Measurements from ENCODE around the gene RBM4B.

The RBM4B gene

DNA sequence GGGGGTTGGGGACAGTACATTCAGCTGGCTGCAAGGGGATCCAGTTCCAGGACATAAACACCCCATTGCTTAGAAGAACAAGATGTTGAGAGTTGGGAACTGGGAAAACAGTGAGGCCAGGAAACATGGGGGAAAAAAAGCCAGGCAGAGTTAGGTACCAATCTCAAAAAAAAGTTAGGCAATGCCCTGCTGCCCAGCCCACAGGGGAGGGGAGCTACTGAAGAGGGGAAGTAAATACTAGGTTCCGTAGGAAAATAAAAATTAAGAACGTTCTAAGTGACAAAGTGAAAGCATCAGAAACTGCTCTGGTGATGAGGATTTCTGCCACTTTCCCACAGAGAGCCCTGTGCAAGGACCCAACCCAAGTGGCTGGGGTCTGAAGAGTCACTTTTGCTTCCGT is 39.3 kb upstream of the RBM4B start:
- Histone ChIP-seq H2AK5ac (ENCODE audit: low read length, severe bottlenecking) (no peak overlapping the region), H3K27me3 (ENCODE audit: control insufficient read depth in 1 of 2, insufficient read depth in 1 of 2, low read length in 2 of 2) (peaks cover 0 to 78% of the 10 kb centered on the region in 2 experiments), H3K27ac (ENCODE audit: low read length, poor library complexity, severe bottlenecking) (no peak overlapping the region), H2BK15ac (ENCODE audit: low read depth, poor library complexity, severe bottlenecking) (no peak overlapping the region), H4K91ac (ENCODE audit: low read length) (no peak overlapping the region), H3K23ac (ENCODE audit: low read length in 2 of 2) (no peak overlapping the region), H3K9me3 (ENCODE audit: control insufficient read depth, low read length) (no peaks in the 10 kb centered on the region), H2BK12ac (ENCODE audit: low read length in 2 of 2) (no peak overlapping the region), H2AFZ (ENCODE audit: low read depth, low read length) (no peak overlapping the region), H4K8ac (ENCODE audit: low read length) (no peak overlapping the region), H2BK5ac (ENCODE audit: low read depth, low read length, poor library complexity, severe bottlenecking) (no peak overlapping the region), H3K4ac (ENCODE audit: low read depth in 1 of 2, low read length in 2 of 2) (no peak overlapping the region), H3K9ac (ENCODE audit: low read length) (no peak overlapping the region), H3K4me1 (ENCODE audit: control insufficient read depth, insufficient read depth, low read depth, low read length) (peaks cover 22% of the 10 kb centered on the region), H3K14ac (ENCODE audit: low read length in 2 of 2) (no peak overlapping the region), H3K4me3 (ENCODE audit: insufficient read depth in 1 of 2, low read depth in 1 of 2, low read length in 2 of 2) (no peak overlapping the region), H3K36me3 (ENCODE audit: control insufficient read depth in 1 of 2, insufficient read depth in 2 of 2, low read depth in 1 of 2, low read length in 2 of 2) (peaks cover 0 to 81% of the 10 kb centered on the region in 2 experiments), H3K18ac (ENCODE audit: low read depth in 1 of 2, low read length in 2 of 2) (no peak overlapping the region), H2BK120ac (ENCODE audit: low read depth, low read length) (no peak overlapping the region), H3K79me1 (replicated peaks; ENCODE audit: low read length, poor library complexity, severe bottlenecking) (peaks cover 46% of the 10 kb centered on the region), H3K4me2 (ENCODE audit: low read length, poor library complexity, severe bottlenecking) (no peak overlapping the region)
- WGBS, result 88% methylated on average over 3 of the region's 3 CpGs
- DNase-seq, result no peak

- H2BK5ac ChIP-seq (ENCODE audit: low read depth, low read length, poor library complexity, severe bottlenecking), result no peak overlapping the region
- no peak overlapping the region for H3K4ac ChIP-seq (ENCODE audit: low read depth in 1 of 2, low read length in 2 of 2)
- peak overlapping the region in 1 of 2 experiments; percentile 19 for H3K4me3 ChIP-seq (ENCODE audit: insufficient read depth in 1 of 2, low read depth in 1 of 2, low read length in 2 of 2)
- no peak overlapping the region for H3K18ac ChIP-seq (ENCODE audit: low read depth in 1 of 2, low read length in 2 of 2)
- peaks cover 41% of the 10 kb centered on the region for H3K79me1 ChIP-seq (replicated peaks; ENCODE audit: low read length, poor library complexity, severe bottlenecking)
- H3K4me1 ChIP-seq (ENCODE audit: control insufficient read depth, insufficient read depth, low read depth, low read length), result peaks cover 14% of the 10 kb centered on the region
- H2BK12ac ChIP-seq (ENCODE audit: low read length in 2 of 2), result no peak overlapping the region
- H3K9me3 ChIP-seq (ENCODE audit: control insufficient read depth, low read length), result no peaks in the 10 kb centered on the region
- WGBS, result 91% methylated on average over 19 of the region's 19 CpGs
- H3K36me3 ChIP-seq (ENCODE audit: control insufficient read depth in 1 of 2, insufficient read depth in 2 of 2, low read depth in 1 of 2, low read length in 2 of 2), result peaks cover 0 to 86% of the 10 kb centered on the region in 2 experiments
- no peak for DNase-seq
- no peak overlapping the region for H4K8ac ChIP-seq (ENCODE audit: low read length)
- H4K91ac ChIP-seq (ENCODE audit: low read length), result no peak overlapping the region
- no peak overlapping the region for H3K4me2 ChIP-seq (ENCODE audit: low read length, poor library complexity, severe bottlenecking)
- no peak overlapping the region for H2AK5ac ChIP-seq (ENCODE audit: low read length, severe bottlenecking)
- H3K27ac ChIP-seq (ENCODE audit: low read length, poor library complexity, severe bottlenecking), result no peak overlapping the region
- H2AFZ ChIP-seq (ENCODE audit: low read depth, low read length), result no peak overlapping the region
- no peak overlapping the region for H3K14ac ChIP-seq (ENCODE audit: low read length in 2 of 2)
- no peak overlapping the region for H2BK15ac ChIP-seq (ENCODE audit: low read depth, poor library complexity, severe bottlenecking)
- peaks cover 0 to 72% of the 10 kb centered on the region in 2 experiments for H3K27me3 ChIP-seq (ENCODE audit: control insufficient read depth in 1 of 2, insufficient read depth in 1 of 2, low read length in 2 of 2)
- H3K9ac ChIP-seq (ENCODE audit: low read length), result no peak overlapping the region
- H2BK120ac ChIP-seq (ENCODE audit: low read depth, low read length), result no peak overlapping the region
- H3K23ac ChIP-seq (ENCODE audit: low read length in 2 of 2), result no peak overlapping the region
Observed at GRCh38 chr11:66715346-66716085, 37.8 kb upstream of the RBM4B start.

GRCh38 chr11:66713746-66714480 is 36.2 kb upstream of the RBM4B start:
- Histone ChIP-seq H2AK5ac (ENCODE audit: low read length, severe bottlenecking) (no peak overlapping the region), H3K14ac (ENCODE audit: low read length in 2 of 2) (no peak overlapping the region), H2BK15ac (ENCODE audit: low read depth, poor library complexity, severe bottlenecking) (no peak overlapping the region), H4K8ac (ENCODE audit: low read length) (no peak overlapping the region), H3K4me1 (ENCODE audit: control insufficient read depth, insufficient read depth, low read depth, low read length) (peaks cover 4% of the 10 kb centered on the region), H3K36me3 (ENCODE audit: control insufficient read depth in 1 of 2, insufficient read depth in 2 of 2, low read depth in 1 of 2, low read length in 2 of 2) (peaks cover 0 to 82% of the 10 kb centered on the region in 2 experiments), H2BK12ac (ENCODE audit: low read length in 2 of 2) (no peak overlapping the region), H3K27me3 (ENCODE audit: control insufficient read depth in 1 of 2, insufficient read depth in 1 of 2, low read length in 2 of 2) (peaks cover 0 to 56% of the 10 kb centered on the region in 2 experiments), H3K18ac (ENCODE audit: low read depth in 1 of 2, low read length in 2 of 2) (no peak overlapping the region), H3K27ac (ENCODE audit: low read length, poor library complexity, severe bottlenecking) (no peak overlapping the region), H2AFZ (ENCODE audit: low read depth, low read length) (no peak overlapping the region), H3K4ac (ENCODE audit: low read depth in 1 of 2, low read length in 2 of 2) (no peak overlapping the region), H3K23ac (ENCODE audit: low read length in 2 of 2) (no peak overlapping the region), H2BK5ac (ENCODE audit: low read depth, low read length, poor library complexity, severe bottlenecking) (no peak overlapping the region), H4K91ac (ENCODE audit: low read length) (no peak overlapping the region), H3K9ac (ENCODE audit: low read length) (no peak overlapping the region), H3K4me3 (ENCODE audit: insufficient read depth in 1 of 2, low read depth in 1 of 2, low read length in 2 of 2) (no peak overlapping the region), H2BK120ac (ENCODE audit: low read depth, low read length) (no peak overlapping the region), H3K9me3 (ENCODE audit: control insufficient read depth, low read length) (no peaks in the 10 kb centered on the region), H3K79me1 (replicated peaks; ENCODE audit: low read length, poor library complexity, severe bottlenecking) (peaks cover 32% of the 10 kb centered on the region), H3K4me2 (ENCODE audit: low read length, poor library complexity, severe bottlenecking) (no peak overlapping the region)
- DNase-seq, result no peak
- WGBS, result 79% methylated on average over 12 of the region's 12 CpGs

DNA sequence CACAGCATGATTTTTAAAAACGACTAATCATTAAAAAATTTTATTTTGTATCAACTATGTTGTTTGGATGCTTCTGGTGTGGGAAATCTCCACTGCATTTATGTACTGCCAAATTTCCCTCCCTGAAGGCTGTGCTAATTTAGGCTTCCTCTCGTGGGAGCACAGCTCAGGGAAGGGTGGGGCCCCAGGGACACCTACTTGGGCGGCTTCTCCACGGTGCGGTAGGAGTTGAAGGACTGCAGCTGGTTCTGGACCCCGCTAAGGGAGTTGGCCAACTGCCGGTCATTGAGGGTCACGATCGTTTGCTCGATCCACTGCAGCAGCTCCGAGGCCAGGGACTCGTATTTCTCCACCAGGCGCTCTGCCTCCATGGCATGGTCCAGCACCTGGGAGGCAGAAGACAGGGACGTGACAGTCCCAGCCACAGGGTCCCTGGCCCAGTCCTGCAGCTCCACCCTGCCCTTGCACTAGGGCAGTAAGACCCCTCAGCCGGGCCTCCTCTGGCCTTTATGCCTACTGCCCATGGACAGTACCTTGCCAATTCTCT is 32.8 kb upstream of the RBM4B start:
- Histone ChIP-seq H4K91ac (ENCODE audit: low read length) (no peak overlapping the region), H3K18ac (ENCODE audit: low read depth in 1 of 2, low read length in 2 of 2) (no peak overlapping the region), H3K27me3 (ENCODE audit: control insufficient read depth in 1 of 2, insufficient read depth in 1 of 2, low read length in 2 of 2) (peaks cover 0 to 35% of the 10 kb centered on the region in 2 experiments), H3K27ac (ENCODE audit: low read length, poor library complexity, severe bottlenecking) (no peak overlapping the region), H3K9me3 (ENCODE audit: control insufficient read depth, low read length) (no peaks in the 10 kb centered on the region), H3K23ac (ENCODE audit: low read length in 2 of 2) (no peak overlapping the region), H2BK120ac (ENCODE audit: low read depth, low read length) (no peak overlapping the region), H2AK5ac (ENCODE audit: low read length, severe bottlenecking) (no peak overlapping the region), H4K8ac (ENCODE audit: low read length) (no peak overlapping the region), H2BK5ac (ENCODE audit: low read depth, low read length, poor library complexity, severe bottlenecking) (no peak overlapping the region), H3K9ac (ENCODE audit: low read length) (no peak overlapping the region), H3K4ac (ENCODE audit: low read depth in 1 of 2, low read length in 2 of 2) (no peak overlapping the region), H2BK12ac (ENCODE audit: low read length in 2 of 2) (no peak overlapping the region), H3K36me3 (ENCODE audit: control insufficient read depth in 1 of 2, insufficient read depth in 2 of 2, low read depth in 1 of 2, low read length in 2 of 2) (peaks cover 0 to 85% of the 10 kb centered on the region in 2 experiments), H3K14ac (ENCODE audit: low read length in 2 of 2) (no peak overlapping the region), H3K4me3 (ENCODE audit: insufficient read depth in 1 of 2, low read depth in 1 of 2, low read length in 2 of 2) (no peak overlapping the region), H3K79me1 (replicated peaks; ENCODE audit: low read length, poor library complexity, severe bottlenecking) (peaks cover 25% of the 10 kb centered on the region), H2BK15ac (ENCODE audit: low read depth, poor library complexity, severe bottlenecking) (no peak overlapping the region), H3K4me2 (ENCODE audit: low read length, poor library complexity, severe bottlenecking) (no peak overlapping the region), H2AFZ (ENCODE audit: low read depth, low read length) (no peak overlapping the region), H3K4me1 (ENCODE audit: control insufficient read depth, insufficient read depth, low read depth, low read length) (peaks cover 4% of the 10 kb centered on the region)
- 92% methylated on average over 14 of the region's 15 CpGs for WGBS
- DNase-seq, result no peak

Measured in mesenchymal stem cell (in vitro differentiated cells and primary cell).